ENCODE measurements around the gene KAT5. TPM values are rescaled to one million over a fixed set of nuclear protein-coding genes. Genes with fewer than 3 reads are reported as not detected.
"Not testable (repeated sequence)": the region's sequence is repeated elsewhere in the genome, so short reads cannot be mapped to it uniquely, and the experiment has no call there.

KAT5 gene
- total and polyA plus RNA-seq, 8 donors: 57.0 to 69.2 (median 64.3) TPM

- intact Hi-C loops (cut with DNase I): no loop called here
Observed at GRCh38 chr11:65742353-65742752, 30.3 kb downstream of the KAT5 start.

GRCh38 chr11:65743681-65744025, 31.6 kb downstream of the KAT5 start:
- ATAC-seq: no peak

More at GRCh38 chr11:65742353-65742752, 30.3 kb downstream of the KAT5 start:
- Histone ChIP-seq H3K27me3 (peaks cover 0 to 3% of the 10 kb centered on the region in 2 donors), H3K9me3 (no peaks in the 10 kb centered on the region), H3K27ac (no peak overlapping the region), H3K4me1 (no peaks in the 10 kb centered on the region), H3K36me3 (no peaks in the 10 kb centered on the region), H3K4me3 (no peak overlapping the region)
- DNase-seq: no peak
- no peak for TF ChIP-seq CTCF (IDR thresholded peaks at IDR 0.05)
- no peak for ATAC-seq

GRCh38 chr11:65744026-65744698, 32.1 kb downstream of the KAT5 start:
- ATAC-seq (peak; percentile 65), DNase-seq (peak in 1 of 4 donors; percentile 39)
- Histone ChIP-seq H3K4me3 (no peak overlapping the region), H3K27me3 (no peaks in the 10 kb centered on the region), H3K27ac (no peak overlapping the region), H3K36me3 (no peaks in the 10 kb centered on the region), H3K9me3 (no peaks in the 10 kb centered on the region), H3K4me1 (no peaks in the 10 kb centered on the region)
- no peak for TF ChIP-seq CTCF (IDR thresholded peaks at IDR 0.05)
- intact Hi-C loops (cut with DNase I): no loop called here

More at GRCh38 chr11:65743681-65744025, 31.6 kb downstream of the KAT5 start:
- Histone ChIP-seq H3K9me3 (no peaks in the 10 kb centered on the region), H3K4me1 (no peaks in the 10 kb centered on the region), H3K4me3 (no peak overlapping the region), H3K27ac (no peak overlapping the region), H3K36me3 (no peaks in the 10 kb centered on the region), H3K27me3 (no peaks in the 10 kb centered on the region)
- no peak for DNase-seq
- intact Hi-C loops (cut with DNase I): no loop called here
- no peak for TF ChIP-seq CTCF (IDR thresholded peaks at IDR 0.05)

GRCh38 chr11:65744699-65745042, 32.6 kb downstream of the KAT5 start:
- intact Hi-C loops (cut with DNase I): no loop called here
- no peaks in the 10 kb centered on the region for H3K36me3 ChIP-seq
- no peak overlapping the region for H3K27ac ChIP-seq
- DNase-seq (no peak), ATAC-seq (no peak)
- no peak overlapping the region for H3K4me3 ChIP-seq
- no peaks in the 10 kb centered on the region for H3K4me1 ChIP-seq
- TF ChIP-seq CTCF (IDR thresholded peaks at IDR 0.05): no peak
- H3K9me3 ChIP-seq: no peaks in the 10 kb centered on the region
- no peaks in the 10 kb centered on the region for H3K27me3 ChIP-seq

GRCh38 chr11:65745049-65745448, 33.0 kb downstream of the KAT5 start:
- no peaks in the 10 kb centered on the region for H3K27me3 ChIP-seq
- H3K36me3 ChIP-seq: no peaks in the 10 kb centered on the region
- H3K9me3 ChIP-seq: no peaks in the 10 kb centered on the region
- peak in 1 of 4 donors; percentile 77 for DNase-seq
- no peak overlapping the region for H3K4me3 ChIP-seq
- no peak overlapping the region for H3K27ac ChIP-seq
- no peak for ATAC-seq
- intact Hi-C loops (cut with DNase I): no loop called here
- no peaks in the 10 kb centered on the region for H3K4me1 ChIP-seq
- no peak for TF ChIP-seq CTCF (IDR thresholded peaks at IDR 0.05)

- H3K4me3 ChIP-seq; H3K9me3 ChIP-seq; intact Hi-C loops (cut with DNase I); DNase-seq; ATAC-seq; H3K27ac ChIP-seq; H3K36me3 ChIP-seq; H3K27me3 ChIP-seq: not testable (repeated sequence)
- peaks cover 0 to 11% of the 10 kb centered on the region in 2 donors for H3K4me1 ChIP-seq
Observed at GRCh38 chr11:65762169-65762568, 50.1 kb downstream of the KAT5 start.

- H3K9me3 ChIP-seq; DNase-seq; ATAC-seq; H3K27ac ChIP-seq; H3K4me3 ChIP-seq; H3K27me3 ChIP-seq; H3K36me3 ChIP-seq; intact Hi-C loops (cut with DNase I): not testable (repeated sequence)
- peaks cover 0 to 17% of the 10 kb centered on the region in 2 donors for H3K4me1 ChIP-seq
Observed at GRCh38 chr11:65762816-65763215, 50.8 kb downstream of the KAT5 start.
